Fibroblast of the conjunctiva (primary cell): Measurements from ENCODE around the gene KLHDC9.
"Not testable (repeated sequence)": the region's sequence is repeated elsewhere in the genome, so short reads cannot be mapped to it uniquely, and the experiment has no call there.

Source experiments
- DNase-seq: peaks from one replicate; pipeline ENCODE4 v3.0.0-alpha.2; 2010; ENCODE audit warnings: low read depth

Gene KLHDC9, protein sequence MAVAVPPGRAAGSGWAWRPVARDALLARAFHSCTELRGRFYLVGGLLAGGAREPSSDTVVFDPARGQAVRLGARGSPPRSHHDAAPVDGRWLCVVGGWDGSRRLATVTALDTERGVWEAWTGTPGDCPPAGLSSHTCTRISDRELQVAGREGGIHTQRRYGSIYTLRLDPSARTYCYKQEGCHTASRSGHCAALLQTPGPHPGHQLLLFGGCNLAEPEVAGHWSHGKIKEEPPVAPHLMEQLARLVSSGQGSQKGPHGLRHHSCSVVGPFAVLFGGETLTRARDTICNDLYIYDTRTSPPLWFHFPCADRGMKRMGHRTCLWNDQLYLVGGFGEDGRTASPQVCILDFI

DNA sequence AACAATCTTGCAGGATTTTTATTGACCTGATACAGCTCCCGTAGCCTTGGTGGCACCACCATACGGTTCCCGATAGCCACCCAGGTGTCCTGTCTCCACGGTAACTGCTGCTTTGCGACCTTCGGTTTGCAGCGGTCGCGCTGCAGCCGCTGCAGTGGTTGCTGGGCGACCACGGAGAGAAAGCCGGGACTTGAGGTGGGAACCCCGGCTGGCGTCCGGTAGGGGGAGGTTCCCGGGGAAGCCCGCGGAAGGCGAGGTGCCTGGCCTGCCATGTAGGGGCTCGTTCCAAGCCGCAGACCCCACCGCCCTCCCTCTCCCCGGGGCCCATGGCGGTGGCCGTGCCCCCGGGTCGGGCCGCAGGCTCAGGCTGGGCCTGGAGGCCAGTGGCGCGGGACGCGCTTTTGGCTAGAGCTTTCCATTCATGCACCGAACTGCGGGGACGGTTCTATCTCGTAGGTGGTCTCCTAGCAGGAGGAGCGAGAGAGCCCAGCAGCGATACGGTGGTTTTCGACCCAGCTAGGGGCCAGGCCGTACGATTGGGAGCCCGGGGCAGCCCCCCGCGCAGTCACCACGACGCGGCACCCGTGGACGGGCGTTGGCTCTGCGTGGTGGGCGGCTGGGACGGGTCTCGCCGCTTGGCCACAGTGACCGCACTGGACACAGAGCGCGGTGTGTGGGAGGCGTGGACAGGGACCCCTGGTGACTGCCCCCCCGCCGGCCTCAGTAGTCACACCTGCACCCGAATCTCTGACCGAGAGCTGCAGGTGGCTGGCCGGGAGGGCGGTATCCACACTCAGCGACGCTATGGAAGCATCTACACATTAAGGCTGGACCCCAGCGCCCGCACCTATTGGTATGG lies at the start of gene KLHDC9:
Gene KLHDC9 (plus strand): TSS at position 152 of the 859 bp plus-strand sequence. CDS start 175 bp downstream, at position 327.
- peak; percentile 49 for DNase-seq

DNA sequence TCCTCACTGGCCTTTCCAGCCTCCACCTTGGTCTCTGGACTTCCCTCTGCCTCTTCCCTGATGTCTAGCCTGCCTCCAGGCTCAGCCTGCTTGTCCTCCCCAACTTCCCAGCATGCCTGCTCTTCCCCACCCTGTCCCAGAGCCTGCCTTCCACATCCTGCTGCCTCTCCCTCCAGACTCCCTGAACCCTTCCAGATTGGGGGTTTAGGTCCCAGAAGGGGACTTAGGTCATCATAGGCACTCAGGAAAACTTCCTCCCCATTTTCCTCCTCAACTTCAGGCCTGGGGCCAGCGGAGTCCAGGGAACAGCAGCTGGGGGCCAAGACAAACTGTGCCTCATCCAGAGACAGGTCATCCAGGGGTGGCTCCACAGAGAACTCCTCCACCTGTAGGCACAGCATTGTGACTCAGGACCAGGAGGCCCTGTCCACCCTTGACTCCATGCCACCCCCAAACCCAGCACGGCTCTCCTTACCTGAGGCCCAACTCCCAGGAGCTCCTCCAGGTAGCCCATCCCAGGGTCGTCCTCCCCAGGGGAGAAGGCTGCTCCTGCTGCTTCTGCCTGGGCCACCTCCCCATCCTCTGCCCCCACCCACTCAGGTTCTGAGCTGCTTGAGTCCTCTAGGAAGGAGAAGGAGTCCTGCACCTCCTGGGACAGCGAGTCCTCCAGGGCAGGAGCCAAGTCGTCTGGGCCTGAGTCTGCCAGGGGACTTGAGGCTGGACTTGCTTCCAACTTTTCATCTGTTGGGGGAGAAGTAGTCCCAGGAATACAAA lies 49.0 kb upstream of the KLHDC9 start:
- DNase-seq = no peak

DNA sequence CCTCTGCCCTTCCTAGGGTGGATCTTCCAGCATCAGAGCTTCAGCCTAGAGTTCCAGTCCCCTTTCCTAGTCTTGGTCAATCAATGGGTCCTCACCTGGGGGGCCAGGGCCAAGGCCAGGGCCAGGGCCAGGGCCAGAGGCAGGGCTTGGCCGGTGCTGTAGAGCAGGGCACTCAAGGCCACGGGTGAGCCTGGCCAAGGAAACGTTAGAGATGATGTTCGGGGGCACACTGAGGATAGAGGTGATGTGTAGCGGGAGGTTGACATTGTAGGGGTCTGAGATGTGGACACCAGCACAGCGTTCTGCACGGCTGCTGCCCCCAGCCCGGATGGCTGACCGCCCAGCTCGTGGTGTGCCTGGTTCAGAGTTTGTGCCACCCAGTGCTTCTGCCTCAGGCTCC lies 46.9 kb upstream of the KLHDC9 start:
- DNase-seq = no peak

DNA sequence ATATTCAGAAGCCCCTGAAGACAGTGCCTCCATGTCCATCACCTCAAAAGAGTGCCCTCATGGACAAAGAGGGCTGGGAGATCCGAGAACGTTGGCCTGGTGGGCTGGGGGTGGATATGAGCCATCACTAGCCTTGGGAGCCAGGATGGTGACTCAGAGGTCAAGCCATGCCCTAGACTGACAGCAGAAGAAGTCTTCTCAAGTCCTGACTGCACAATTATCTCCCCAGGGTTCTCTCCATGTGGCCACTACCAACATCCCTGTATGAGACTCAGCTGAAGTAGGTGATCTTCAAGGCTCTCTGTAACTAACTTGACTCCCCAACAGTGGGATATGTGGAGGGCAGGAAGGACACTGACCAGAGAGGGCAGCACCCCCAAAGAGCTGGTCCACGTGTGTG lies 45.3 kb upstream of the KLHDC9 start:
- DNase-seq = no peak

DNA sequence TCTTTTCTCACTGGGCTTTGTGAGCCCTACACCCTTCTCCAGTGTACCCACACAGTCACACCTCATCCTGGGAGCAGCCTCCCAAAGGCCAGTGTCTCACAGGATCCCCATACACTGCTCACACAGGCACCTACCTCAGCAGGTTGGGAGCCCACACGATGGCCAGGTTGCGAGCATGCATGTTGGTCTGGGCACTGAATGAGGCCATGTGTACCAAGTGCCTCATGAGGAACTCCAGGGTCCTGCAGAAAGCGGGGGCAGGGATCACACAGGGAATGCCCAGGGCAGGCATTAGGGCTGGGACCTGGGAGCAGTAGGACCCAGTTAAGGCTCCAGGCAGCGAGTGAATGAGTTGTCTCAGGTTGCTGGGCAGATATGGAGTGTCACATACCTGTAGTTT lies 43.9 kb upstream of the KLHDC9 start:
- DNase-seq = no peak

DNA sequence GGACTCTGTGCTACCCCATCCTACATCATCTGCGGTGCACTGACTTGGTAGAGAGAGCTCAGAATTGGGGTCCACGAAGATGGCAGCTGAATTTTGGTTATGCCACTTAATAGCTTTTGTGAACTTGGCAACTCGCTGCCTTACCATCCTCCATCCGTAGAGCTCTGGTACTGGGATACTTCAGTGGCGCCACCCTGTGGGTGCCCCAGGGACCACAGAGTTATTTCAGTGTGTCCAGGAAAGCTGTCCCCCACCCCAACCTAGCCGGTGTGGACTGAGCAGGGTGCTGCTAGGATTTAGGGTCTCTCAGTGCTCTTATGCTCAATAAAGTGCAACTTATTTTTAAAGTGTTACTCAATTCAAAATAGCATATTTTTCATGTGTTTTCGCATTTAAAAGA lies 43.4 kb upstream of the KLHDC9 start:
- DNase-seq = no peak

DNA sequence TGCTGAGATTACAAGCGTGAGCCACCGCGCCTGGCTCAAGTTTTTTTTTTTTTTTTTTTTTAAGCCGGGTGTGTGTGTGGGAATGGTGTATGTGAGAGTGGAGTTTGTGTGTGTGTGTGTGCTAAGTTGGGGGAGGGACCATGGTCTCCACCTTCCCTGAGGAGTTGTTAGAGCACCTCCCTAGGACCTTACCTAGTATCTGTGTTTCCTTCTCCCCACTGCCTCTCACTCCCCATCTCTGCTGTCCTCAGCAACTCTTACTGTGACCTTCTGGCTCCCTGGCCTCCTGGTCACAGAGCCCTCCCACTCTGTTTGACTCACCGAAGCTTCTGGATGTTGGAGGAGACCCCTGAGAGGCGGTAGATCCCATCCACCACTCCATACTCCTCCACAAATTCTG lies 38.9 kb upstream of the KLHDC9 start:
- DNase-seq = no peak

DNA sequence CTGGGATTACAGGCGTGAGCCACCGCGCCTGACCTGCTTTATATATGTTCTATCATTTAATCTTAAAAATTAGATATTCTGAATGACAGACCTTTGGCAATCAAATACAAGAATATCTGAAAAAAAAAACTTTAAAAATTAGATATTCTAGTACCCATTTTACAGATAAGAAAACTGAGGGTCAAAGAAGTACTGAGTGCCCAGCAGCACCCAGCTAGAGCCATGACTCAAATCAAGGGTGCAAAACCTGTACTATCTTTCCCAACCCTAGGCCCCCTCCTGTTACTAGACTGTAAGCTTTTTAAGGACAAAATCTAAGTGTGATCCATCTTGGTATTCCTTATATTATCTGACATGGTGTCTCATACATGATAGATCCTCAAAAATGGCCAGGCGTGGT lies 36.7 kb upstream of the KLHDC9 start:
- no peak for DNase-seq

DNA sequence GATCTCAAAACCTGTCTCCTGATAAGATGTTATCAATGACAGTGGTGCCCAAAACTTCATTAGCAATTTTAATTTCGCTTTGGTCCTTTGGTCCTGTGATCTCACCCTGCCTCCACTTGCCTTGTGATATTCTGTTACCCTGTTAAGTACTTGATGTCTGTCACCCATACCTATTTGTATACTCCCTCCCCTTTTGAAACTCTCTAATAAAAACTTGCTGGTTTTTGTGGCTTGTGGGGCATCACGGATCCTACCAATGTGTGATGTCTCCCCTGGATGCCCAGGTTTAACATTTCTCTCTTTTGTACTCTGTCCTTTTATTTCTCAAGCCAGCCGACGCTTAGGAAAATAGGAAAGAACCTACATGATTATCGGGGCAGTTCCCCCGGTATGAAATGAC lies 34.2 kb upstream of the KLHDC9 start:
- DNase-seq = not testable (repeated sequence)

DNA sequence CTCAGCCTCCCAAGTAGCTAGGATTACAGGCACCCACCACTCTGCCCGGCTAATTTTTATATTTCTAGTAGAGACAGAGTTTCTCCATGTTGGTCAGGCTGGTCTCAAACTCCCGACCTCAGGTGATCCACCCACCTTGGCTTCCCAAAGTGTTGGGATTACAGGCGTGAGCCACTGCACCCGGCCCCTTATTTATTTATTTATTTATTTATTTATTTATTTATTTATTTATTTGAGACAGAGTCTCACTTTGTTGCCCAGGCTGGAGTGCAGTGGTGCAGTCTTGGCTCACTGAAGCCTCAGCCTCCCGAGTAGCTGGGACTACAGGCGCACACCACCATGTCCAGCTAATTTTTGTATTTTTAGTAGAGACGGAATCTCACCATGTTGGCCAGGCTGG lies 32.5 kb upstream of the KLHDC9 start:
- not testable (repeated sequence) for DNase-seq

DNA sequence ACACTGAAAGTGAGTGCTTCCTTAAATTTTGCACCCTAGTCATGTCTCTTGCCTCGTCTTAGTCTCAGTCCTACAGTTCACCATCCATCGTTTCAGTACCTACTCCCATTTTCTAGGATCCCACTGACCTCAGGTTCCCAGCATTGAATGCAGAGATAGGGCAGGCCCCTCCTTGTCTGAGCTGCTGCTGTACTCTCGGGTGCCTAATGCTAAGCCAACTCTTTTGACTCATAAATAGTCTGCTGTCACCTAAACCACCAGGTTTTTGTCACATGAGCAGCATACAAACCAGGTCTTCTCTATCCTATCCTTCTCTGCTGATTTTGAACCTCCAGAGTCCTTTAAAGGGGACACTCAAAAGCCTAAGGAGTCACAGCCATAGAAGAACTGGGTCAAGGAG lies 31.5 kb upstream of the KLHDC9 start:
- no peak for DNase-seq

DNA sequence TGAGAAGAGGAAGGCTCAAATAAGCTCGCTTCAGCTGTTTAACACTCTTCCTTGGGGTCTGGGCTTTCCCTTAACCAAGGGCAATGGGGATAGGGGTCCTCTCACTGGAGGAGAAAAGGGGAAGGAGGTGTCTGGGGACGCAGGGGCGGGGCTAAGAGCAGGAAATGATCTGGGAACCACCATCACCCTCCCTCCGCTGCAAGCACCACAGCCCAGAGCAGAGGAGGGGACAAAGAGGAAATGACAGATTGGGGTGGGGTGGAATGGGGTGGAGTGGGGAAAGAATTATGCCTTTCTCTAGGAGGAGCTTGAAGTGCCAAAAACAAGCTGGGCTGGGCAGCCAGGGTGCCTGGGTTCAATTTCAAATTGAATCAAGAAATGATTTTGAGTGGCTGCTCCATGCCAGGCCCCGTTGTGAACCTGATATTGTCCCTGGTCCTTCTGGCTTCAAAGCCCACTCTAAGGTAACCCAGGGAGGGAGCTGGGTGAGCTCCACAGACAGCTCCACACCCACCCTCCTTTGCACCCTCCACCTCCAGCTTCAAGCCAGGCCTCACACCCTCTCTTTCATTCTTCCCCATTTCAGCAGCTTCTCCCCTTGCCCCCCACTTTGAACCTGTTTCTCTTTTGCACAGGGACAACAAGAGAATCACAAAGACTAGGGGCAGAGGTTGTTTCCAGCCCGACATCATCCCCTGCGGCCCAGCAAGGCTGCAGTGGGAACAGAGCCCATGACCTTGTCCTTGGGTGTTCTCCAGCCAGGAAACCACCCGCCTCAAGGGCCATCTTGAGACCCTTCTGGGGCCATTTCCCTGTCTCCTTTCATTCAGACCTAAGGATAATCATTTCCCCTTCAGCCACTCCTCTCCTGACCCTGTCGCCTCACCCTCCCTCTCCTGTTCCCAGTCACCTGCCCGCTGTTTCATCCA lies 29.6 kb upstream of the KLHDC9 start:
- DNase-seq = no peak

DNA sequence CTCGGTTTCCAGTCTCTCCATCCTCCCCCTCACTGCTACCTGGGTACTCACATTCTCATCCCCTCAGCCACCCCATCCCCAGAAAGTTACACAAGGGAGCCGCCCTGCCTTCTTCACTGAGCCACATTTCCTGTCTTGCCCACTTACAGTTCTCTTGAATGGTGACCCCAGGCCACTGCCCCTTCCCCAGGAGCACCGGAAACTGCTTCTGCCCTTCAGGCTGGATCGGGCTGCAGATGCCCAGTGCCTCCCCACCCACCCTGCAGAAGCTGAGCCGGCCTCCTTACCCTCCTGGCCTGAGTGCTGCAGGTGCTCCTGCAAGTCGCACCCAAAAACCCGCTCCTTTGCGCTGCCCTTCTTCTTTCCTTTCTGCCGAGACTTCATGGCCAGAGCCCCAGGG lies 28.9 kb upstream of the KLHDC9 start:
- DNase-seq = no peak

DNA sequence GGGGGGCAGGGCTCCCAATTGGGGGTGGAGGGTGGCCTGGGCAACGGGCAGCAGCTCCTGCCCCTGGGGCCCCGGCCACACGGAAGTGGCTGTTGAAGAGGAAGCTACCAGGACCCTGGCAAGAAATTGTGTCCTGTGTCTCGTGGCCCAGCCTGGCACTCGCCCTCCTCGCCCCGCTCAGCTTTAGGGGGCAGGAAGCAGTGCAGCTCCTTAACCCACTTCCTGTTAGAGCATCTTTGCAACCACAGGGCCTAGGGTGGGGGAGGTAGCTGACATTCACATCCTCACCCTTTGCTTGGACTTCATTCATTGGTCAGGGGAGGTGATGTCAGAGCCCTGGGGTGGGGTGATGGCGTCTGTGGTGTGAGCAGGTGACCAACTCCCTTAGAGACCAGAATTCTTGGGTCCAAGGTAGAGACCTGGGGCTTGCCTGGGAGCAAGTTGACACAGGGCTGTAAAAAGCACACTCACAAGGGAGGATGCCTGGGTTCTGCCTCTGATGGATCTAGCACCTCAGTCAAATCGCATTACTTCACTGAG lies 28.4 kb upstream of the KLHDC9 start, which contains the start of gene ARHGAP30:
Gene ARHGAP30 (minus strand): TSS at position 161 of the 540 bp plus-strand sequence. CDS start 267 bp downstream, outside the sequence.
- DNase-seq = no peak

DNA sequence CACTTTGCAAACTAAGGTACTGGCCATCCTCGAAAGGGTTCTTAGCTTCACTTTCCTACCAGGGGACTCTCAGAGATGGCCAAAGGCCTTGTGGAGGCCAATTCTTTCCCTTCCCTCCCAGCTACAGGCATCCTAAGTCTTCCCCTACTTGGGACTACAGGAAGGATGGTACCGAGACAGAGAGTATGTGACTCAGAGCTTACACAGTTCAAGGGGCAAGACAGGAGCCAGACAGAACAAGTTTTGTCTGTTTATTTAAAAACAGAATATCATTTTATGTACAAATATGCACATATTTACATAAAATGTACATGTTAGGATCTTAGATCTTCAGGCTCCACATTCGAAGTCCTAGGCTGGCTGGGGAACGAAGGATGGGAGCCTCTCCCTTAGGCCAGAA lies 27.4 kb upstream of the KLHDC9 start:
- no peak for DNase-seq

DNA sequence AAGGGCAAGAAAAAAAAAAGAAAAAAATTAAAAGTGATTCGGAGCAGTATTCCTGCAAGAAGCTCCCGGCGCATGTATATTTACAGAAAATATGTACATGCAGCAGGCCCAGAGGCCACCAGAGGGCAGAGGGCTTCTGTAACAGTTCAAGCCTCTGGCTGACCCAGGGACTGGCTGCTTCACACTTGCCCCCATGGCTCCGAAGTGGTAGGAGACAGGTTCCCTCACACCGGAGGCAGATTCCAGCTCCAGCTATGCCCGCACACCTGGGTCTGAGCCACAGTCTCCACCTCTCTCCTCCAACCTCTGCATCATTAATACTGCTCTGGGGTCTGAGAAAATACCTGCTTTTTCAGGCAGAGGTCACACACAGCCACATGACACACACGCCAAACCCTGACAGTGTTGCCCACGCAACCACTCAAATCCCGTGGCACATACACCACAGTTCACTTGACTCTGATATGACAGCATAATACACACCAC lies 26.2 kb upstream of the KLHDC9 start:
- peak; percentile 17 for DNase-seq

DNA sequence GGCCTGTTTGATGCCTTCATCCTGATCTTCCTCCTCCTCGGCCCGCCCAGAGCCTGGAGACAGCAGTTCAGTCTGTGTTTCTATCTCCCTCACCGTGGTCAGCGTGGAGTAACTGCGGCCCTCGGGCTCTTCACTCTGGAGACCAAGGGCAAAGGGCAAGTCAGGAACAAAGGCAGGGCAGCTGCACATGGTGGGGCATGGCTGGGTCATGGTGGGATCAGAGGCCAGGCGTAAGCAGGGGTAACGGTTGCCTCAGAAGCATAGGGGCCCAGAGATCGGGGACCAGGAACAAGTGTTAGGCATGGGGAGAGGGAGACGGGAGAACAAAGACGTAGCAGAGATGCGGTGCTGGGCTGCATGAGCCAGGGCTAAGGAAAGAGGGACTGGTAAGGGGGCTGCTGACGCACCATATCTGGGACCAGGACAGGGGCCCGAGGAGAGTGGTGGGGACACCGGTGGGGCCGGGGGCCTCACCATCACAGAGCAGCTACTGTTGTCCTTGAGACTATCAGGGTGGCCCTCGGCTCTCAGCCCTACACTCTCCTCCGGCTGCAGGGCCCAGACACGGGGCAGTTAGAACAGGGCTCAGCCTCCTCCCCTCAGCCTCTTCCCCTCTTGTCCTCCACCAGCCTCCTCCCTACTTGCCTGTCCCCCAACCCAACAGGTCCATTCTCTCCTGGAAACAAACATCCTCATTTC lies 25.3 kb upstream of the KLHDC9 start:
- DNase-seq = no peak

DNA sequence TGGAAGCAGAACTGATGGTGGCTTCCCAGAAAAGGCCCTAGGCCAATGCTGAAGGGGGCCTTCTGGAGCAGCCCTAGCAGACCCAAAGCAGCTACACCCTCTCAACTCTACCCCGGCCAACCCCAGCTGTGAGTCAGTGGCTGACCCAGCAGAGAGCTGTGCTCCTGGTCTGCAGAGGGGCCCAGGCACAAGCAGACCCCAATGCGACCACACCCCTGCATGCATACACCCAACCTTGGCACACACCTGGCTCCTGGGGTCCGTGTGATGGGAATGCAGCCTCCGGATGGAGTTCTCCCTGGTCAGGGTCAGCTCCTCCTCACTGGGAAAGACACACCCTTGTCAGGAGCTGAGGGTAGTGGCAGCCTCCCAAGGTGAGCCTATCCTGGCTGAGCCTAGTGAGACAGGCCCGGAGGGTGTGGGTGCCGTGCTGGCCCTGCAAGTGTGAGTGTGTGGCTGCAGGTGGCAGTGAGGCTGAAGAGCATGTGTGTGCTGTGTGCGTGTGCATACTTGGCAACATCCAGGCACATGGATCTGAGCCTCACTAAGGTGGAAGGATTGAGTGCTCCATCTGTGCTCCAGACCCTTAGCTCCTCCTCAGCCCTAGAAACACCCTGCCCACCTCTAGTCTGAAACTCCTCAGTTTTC lies 24.6 kb upstream of the KLHDC9 start:
- no peak for DNase-seq

DNA sequence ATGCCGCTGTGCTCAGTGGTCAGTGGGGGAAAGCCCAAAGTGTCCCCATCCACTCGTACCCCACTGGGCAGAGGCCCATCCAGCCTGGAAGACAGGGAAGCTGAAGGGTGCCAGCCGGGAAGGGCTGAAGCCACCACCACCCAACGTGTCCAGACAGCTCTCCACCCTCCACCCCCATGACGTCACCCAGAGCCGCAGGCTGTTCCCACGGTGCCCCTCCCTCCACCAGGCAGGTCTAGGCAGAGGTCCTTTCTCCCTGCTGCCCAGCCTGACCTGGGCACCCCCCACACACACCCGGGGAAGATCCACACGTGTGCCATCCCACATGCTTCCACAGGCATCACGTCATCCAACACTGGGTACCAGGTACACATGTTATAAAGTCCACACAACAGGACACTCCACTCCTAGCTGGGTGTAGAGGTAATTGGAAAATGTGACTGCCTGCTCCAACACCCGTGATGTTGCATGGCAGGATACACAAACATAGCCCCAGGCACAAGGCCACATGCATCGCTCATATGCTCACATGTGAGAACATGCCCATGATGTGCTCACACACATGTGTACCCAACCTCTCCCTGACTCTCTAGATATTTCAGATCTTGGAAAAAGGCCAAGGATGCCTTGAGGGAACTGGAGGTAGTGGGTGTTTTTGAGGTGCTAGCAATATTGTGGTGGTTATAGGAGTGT lies 23.3 kb upstream of the KLHDC9 start:
- DNase-seq = no peak
